Inferior parietal cortex (tissue), 1 donor: ENCODE data around the gene SETDB2.
"Not testable (repeated sequence)": the region's sequence is repeated elsewhere in the genome, so short reads cannot be mapped to it uniquely, and the experiment has no call there.

Experiments used
- DNase-seq: peaks from one replicate; pipeline ENCODE4 v3.0.0-alpha.2; 2016; ENCODE audit errors: extremely low spot score

The SETDB2 gene

DNA sequence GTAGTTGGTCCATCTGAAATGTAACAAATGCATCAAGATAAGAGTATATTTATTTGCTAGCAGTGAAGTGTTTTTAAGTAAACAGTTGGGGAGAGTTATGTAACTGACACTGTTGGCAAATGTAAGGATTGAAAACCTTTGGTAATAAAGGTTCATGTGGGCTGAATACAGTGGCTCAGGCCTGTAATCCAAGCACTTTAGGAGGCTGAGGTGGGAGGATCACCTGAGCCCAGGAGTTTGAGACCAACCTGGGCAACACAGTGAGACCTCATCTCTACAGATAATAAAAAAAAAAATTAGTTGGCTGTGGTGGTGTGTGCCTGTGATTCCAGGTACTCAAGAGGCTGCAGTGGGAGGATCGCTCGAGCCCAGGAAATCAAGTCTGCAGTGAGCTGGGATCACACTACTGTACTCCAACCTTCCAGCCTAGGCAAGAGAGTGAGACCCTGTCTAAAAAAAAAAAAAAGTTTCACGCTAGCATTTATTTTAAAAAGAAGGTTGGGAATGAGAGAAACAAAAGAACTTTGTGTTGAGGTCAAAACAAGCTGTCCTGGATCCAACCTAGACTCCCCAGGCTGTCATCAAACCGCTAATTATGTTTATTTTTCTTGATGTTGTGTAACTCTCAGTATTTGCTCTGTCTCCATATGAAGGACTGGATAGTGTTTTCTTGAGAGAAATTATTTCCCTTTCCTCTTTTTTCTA is 20.7 kb downstream of the SETDB2 start:
- DNase-seq, result no peak

DNA sequence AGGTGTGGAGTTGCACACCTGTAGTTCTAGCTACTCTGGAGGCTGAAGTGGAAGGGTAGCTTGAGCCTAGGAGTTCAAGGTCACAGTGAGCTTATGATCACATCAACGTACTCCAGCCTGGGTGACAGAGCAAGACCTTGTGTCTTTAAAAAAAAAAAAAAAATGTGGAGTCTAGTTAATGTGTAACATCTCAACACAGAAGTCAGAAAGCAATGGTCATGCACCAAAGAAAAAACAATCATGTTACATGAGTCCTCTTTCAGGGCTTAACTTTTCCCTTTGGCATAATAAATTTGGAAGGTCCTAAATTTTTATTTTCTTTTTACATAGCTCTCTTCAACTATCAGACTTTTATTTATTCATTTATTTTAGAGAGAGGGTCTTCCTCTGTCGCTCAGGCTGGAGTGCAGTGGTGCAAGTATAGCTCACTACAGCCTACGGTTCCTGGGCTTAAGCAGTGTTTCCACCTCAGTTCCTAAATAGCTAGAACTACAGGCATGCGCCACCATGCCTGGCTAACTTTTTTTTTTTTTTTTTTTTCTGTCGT is 22.3 kb downstream of the SETDB2 start:
- no peak for DNase-seq

DNA sequence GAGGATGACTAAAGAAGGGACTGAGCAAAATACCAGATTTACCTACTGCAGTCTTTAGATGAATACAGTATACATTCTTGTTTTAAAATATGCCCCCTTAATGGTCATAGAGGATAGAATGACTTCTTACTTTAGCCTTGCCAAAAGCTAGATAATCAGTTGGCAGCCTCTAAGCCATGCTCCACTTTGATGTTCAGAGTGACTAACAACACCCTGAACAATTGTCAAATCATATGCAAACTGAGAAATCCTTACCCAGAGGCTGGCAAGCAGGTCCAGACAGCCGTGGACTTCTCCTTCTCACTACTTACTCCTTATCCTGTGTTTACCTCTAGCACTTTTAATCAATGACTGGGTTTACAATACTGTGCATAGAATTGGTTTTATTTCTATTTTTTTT is 28.1 kb downstream of the SETDB2 start:
- DNase-seq, result no peak

DNA sequence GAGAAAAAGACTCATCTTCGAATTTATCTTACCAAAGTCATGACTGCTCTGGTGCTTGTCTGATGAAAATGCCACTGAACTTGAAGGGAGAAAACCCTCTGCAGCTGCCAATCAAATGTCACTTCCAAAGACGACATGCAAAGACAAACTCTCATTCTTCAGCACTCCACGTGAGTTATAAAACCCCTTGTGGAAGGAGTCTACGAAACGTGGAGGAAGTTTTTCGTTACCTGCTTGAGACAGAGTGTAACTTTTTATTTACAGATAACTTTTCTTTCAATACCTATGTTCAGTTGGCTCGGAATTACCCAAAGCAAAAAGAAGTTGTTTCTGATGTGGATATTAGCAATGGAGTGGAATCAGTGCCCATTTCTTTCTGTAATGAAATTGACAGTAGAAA is 32.5 kb downstream of the SETDB2 start:
- no peak for DNase-seq

DNA sequence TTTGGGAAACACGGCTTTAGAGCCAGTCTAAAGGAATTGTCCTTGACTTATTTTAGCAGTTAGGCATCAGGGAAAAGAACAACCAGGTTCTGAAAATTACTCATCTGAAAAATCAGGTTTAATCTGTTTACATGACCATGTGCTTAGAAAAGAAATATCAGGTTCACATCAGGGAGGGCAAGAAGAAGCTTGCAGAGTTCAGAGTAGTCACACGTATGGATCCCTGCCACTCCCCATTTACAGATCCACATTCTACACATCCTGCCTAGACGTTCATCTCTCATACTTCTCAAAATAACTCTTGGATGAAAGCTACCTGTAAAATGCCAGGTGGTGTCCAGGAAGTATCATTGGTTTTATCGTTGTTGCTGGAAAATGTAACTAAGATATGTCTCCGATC is 37.7 kb downstream of the SETDB2 start:
- DNase-seq, result no peak

DNA sequence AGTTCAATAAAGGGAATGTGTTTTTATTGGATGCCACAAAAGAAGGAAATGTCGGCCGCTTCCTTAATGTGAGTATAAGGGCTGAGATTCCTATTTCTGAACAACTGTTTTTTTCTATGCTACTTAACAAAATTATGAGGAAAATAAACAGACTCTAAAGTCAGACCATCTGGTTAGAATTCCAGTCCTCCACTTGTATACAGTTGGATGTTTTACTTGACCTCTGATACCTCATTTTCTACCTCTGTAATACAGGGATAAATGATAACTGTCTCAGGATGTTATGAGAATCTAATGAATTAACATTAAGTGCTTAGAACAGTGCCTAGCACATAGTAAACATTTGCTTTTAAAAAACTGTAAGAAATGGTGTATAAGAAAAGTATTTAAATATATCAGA is 44.5 kb downstream of the SETDB2 start:
- no peak for DNase-seq

DNA sequence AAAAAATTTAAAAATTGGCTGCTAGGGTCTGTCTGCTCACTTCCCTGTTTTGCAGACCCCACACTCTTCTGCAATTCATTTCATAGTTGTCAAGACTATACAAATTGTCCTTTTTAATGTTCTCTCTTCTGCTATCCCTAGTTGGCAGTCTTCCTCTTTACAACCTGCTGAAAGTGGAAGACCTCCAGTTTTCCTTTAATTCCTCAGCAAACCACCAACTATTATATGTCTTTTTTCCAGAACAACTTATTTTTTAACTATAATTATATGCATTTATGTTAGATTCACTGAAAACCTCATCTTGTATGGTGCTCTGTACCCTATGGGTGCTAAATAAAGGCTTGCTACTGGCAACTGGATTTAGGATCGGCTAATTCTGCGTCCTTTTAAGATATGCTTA is 50.6 kb downstream of the SETDB2 start:
- DNase-seq, result peak; percentile 9

DNA sequence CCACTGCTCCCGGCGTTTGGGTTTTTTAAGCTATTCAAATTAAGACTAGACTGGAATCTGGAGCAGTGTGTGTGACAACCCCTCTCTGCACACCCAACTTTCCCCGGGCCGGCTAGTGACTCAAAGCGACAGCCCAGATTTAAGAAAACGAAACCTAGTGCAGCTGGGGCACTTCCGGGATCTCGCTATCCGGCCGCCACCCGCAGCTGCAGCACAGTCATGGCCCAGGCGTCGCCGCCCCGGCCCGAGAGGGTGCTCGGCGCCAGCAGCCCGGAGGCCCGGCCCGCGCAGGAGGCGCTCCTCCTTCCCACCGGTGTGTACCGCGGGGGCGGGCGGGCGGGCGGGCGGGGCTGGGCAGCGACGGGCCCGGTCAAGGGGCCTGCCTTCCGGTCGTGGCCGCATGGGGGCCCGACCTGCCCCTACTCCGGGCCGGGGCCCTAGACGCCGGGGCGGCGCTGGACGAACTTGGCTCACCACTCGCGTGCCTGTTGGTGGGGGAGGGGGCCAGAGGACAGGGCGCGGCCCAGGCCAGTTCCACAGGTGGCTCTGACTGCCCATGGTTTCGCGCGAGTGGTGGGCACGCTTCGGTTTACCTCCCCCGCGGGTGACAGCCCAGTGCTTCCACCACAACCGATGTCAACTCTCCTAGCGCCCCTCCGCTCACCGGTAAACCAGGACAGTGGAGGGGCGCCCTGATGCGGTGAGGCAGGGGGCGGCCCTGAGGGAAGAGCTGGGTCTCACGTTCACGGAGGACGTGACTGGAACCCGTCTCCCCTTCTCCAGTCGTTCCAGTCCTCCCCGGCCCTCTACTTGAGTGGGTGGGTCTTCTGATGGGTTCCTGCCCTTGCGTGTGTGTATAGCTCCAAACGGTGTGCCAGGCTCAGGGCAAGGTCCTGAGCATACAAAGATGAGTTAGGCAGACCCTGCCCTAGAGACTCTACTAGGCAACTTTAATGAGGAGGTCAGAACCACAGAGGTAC is 52.0 kb downstream of the SETDB2 start, which contains the start of gene PHF11:
PHF11 (plus strand) TSS at position 171 of the 980 bp plus-strand sequence; CDS start at position 220, 49 bp downstream.
- peak; percentile 54 for DNase-seq

DNA sequence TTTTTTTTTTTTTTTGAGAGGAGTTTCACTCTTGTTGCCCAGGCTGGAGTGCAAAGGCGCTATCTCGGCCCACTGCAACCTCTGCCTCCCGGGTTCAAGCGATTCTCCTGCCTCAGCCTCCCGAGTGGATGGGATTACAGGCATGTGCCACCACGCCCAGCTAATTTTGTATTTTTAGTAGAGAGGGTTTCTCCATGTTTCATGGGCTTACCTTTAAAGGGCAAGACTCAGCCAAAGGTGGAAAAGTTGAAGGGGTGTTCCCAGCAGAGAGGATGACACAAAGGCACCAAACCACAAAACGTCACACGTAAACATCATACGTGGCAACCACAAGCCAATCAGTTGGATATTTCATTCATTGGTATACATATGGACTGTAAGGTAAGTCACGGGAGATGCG is 52.8 kb downstream of the SETDB2 start:
- not testable (repeated sequence) for DNase-seq

DNA sequence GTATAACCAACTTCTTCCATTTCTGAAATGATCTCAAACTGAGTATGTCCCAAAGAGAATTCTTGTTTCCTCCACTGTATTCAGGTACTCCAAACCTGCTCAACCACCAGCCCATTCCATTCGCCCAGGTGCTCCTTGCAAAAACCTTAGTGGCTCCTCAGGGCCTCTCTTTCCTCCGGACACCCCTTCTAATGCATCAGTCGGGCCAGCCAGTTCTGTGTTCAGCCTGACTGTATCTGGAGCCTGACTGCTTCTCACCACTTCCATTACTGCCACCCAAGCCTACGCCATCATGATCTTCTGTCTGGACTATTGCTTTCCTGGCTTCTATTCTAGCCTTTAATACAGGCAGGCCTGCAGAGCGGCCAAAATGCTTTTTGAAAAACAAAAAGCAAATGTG is 53.2 kb downstream of the SETDB2 start:
- DNase-seq, result no peak

DNA sequence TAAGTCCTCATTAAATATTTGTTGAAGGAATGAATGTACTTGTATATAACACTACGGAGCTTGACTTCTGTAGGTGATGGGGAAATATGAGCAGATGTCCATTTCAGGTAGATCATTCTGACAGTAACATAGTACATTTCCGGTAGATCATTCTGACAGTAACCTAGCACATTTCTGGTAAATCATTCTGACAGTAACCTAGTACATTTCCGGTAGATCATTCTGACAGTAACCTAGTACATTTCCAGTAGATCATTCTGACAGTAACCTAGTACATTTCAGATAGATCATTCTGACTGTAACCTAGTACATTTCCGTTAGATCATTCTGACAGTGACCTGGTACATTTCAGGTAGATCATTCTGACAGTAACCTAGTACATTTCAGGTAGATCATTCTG is 54.1 kb downstream of the SETDB2 start:
- DNase-seq, result no peak

DNA sequence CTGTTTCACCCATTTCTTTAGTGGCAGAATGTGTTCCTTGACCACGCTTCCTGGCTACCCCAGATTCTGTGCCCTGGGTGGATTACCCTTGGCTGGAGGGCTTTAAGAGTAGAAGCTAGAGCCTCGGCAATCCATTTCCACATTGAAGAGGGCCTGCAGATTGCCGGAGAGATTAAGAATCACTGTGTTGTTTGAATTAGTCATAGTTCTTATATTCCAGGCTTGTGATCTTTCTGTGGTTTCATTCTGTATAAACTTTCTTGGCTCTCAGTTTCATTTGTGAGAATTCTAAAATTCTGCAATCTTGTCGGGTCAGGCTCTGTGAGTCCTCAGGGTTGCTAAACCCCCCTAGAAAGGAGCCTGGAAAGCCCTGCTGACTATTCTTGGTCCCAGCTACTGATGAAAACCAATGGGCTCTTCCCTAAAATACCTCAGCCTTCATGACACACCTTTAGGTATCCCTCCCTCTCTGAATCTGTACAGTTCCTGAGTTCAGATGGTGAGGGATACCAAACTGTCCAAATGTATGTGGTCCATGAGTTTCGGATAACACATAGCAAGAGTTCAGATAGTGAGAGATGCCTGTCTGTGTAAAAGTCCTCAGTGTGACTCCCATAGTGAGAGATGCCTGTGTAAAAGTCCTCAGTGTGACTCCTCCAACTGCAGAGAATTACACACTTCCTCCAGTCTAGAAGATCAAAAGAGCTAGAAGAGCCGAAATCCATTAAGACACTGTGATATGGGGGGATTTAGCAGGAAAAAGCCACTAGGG is 56.0 kb downstream of the SETDB2 start:
- no peak for DNase-seq

DNA sequence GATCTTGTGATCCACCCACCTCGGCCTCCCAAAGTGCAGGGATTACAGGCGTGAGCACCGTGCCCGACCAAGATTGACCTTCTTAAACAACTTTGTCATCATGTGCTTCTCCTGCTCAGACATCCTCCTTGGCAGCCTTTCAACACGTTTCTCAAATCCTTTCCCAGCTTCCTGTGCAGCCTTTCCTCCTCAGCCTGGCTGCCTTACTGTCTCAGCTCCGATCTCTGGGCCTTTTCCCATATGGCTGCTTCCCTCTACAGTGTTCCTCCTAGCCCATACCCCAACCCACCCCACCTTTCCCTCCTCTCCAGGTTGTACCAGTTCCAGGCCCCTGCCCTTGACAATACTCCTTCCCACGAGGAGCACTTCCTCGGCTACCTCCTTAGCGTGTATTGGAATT is 58.9 kb downstream of the SETDB2 start:
- no peak for DNase-seq

DNA sequence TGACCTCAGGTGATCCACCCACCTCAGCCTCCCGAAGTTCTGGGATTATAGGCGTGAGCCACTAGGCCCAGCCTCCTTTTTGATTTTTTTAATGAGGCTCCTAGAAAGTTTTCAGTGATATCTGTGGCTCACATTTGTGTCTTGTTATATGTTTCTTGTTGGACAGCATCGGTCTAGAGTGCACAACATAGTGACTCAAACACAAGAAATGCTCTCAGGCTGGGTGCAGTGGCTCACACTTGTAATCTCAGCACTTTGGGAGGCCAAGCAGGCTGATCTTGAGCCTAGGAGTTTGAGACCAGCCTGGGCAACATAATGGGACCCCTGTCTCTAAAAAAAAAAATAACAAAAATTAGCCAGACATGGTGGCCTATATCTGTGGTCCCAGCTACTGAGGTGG is 59.9 kb downstream of the SETDB2 start:
- DNase-seq, result no peak

DNA sequence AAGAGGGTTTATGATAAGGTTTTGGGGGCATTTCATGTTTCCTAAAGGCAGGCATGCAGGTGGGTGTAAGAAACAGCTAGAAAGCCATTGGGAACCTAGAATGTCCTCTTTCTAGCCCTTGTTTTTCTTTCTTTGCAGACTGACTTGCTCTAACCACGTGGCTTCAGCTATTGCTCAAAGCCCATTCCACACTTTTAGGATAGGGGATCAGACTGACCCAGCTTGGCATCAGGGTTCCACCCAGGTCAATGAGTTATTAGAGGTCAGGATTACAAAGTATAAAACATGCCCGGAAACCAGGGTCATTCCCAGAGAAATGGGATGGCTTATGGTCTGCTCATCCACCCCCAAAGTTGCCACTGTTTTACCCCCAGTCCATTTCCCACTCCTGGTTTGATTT is 68.5 kb downstream of the SETDB2 start:
- DNase-seq, result no peak

DNA sequence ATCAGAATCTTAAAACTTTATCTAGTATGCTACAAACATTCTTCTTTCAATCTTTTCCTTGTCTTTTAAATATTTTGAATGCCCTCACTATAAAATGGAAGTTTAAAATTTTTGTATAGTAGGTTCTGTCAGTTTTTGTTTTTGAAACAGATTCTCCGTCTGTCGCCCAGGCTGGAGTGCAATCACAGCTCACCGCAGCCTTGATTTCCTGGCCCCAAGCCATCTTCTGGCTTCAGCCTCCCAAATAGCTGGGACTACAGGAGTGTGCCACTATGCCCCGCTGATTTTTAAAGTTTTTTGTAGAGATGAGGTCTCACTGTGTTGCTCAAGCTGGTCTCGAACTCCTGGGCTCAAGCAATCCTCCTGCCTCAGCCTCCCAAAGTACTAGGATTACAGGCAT is 72.4 kb downstream of the SETDB2 start:
- no peak for DNase-seq

DNA sequence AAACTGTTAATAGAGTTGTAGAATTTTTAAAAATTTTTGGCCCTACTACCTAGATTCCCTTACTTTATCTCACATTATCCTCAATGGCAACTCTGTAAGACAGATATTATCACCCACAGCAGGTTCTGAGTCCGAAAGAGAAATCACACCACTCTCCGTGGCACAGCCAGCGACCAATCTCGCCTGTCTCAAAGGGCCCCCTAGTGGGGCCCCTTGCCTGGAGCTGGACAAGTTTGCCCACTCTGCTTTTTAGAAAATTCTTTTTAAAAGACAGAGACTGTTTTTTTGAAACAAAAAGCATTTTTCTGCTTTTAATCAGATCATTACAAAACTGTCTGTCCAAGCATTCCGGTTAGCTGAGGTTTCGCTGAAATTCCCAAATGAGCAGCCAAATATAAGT is 73.4 kb downstream of the SETDB2 start:
- DNase-seq, result no peak

DNA sequence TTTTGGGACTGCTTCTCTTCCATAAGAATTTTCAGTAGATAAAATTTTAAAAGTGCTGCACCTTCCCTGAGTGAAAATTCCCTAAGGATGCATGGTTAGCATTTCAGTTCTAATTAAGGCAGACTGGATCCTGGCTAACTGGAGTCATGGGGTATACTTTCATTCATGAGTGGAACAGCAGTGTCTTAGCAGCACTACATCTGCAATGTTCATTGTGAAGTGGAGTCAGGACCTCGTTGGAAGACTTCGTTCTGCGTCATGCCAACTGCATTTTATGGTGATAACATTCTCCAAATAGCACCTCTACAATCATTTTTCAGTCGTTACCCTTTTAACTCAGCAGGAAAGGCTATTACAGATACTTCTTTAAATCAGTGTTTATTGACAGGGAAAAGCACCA is 77.2 kb downstream of the SETDB2 start:
- DNase-seq, result no peak

DNA sequence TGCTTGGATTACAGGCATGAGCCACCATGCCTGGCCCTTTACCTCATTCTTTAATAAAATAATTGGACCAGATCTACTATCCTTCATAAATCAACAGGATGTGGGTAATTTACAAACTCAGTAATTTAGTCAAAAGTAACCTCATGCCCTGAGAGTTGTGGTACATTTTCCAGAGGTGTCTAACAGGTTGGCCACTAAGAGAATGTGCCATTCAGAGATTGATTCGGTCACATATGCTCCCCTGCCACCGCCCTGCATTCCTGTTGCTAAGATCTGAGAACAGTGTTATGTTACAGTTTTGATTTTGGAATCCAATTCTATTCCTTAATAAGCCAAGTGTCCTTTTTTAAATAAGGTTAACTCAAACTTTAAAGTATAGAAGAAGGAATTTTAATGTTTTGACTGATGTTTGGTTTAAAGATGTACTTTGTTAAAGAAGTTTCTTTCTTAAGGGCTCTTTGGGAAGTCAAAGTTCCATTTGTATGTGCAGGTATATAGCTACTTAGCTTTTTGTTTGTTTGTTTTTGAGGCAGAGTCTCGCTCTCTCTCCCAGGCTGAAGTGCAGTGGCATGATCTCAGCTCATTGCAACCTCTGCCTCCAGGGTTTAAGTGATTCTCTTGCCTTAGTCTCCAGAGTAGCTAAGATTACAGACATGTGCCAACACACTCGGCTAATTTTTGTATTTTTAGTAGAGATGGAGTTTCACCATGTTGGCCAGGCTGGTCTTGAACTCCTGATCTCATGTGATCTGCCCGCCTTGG is 80.8 kb downstream of the SETDB2 start:
- no peak for DNase-seq

DNA sequence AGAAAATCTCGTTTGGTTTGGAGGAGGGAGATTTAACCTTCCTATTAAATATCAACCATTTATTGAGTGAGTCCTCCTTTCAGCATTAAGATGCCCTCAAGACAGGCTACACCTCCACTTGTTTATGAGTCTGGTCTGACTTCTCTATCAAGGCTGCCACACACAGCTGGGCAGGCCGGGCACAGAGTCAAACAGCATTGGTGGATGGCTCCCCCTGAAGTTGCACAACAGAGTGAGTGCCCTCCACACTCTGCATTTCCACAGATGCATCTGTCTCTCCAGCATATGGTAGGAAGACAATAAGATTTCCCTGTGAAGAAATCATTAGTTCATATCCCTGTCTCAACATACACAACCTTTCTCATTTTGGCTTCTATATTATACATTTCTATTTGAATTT is 83.0 kb downstream of the SETDB2 start:
- no peak for DNase-seq

DNA sequence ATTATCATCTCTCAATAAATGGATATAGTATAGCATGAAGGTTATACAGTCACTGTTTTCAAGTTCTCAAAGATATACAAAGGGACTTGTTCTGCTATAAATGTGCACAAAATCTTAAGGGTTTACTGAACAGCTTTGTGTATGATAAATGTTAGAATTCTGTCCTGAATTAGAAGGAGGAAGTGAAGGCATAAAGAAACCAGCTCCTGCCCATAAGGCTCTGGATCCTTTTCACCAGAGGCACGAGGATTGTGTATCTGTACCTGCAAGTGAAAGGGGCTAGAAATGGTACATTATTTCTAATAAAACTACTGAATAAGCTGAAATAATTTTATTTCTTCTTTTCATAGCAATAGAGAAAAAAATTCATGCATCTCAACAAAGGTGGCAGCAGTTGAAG is 84.1 kb downstream of the SETDB2 start:
- DNase-seq, result no peak
